Heart right ventricle (tissue), 16 donors: ENCODE data around the gene CNOT11. TPM values are rescaled to one million over a fixed set of nuclear protein-coding genes. Genes with fewer than 3 reads are reported as not detected.

ENCODE experiments used
- ATAC-seq, 8 donors: fragments of 200-7000 bp; cut with Tn5 transposase; one replicate each; pipeline ENCODE4 v1.9.1; 2020; ENCODE audit warnings: mild to moderate bottlenecking in 8 of 8, moderate library complexity in 8 of 8, moderate number of reproducible peaks in 1 of 8
- DNase-seq, 2 donors: peaks; one replicate each; pipeline ENCODE4 v3.0.0-alpha.2; 2020
- H3K27ac ChIP-seq, 10 donors: fragments of 200-600 bp; sonication (generic) in 2 of 10; one replicate each; pipeline versions ENCODE4 v1.5.0 to v1.8.0; 2020 to 2022; ENCODE audit warnings: mild to moderate bottlenecking in 3 of 10
- H3K27me3 ChIP-seq, 7 donors: fragments of 200-600 bp; one replicate each; pipeline ENCODE4 v1.8.0; 2021 to 2022; ENCODE audit warnings: mild to moderate bottlenecking in 2 of 7
- H3K36me3 ChIP-seq, 9 donors: fragments of 200-600 bp; sonication (generic) in 1 of 9; one replicate each; pipeline versions ENCODE4 v1.5.0 to v1.8.0; 2020 to 2022; ENCODE audit warnings: mild to moderate bottlenecking in 2 of 9
- H3K4me1 ChIP-seq, 9 donors: fragments of 200-600 bp; sonication (generic) in 1 of 9; one replicate each; pipeline versions ENCODE4 v1.5.0 to v1.8.0; 2020 to 2022; ENCODE audit warnings: mild to moderate bottlenecking in 4 of 9
- H3K4me3 ChIP-seq, 10 donors: fragments of 200-600 bp; sonication (generic) in 2 of 10; one replicate each; pipeline versions ENCODE4 v1.5.0 to v1.8.0; 2020 to 2022; ENCODE audit warnings: mild to moderate bottlenecking in 7 of 10, moderate library complexity in 2 of 10
- H3K9me3 ChIP-seq, 11 donors: fragments of 200-600 bp in 10 of 11; sonication (generic) in 2 of 11; one replicate each; pipeline versions ENCODE4 v1.5.0 to v1.8.0; 2013 to 2022; ENCODE audit warnings: mild to moderate bottlenecking in 2 of 11, control low read depth in 1 of 11, moderate library complexity in 1 of 11
- WGBS, 2 donors: extraction: QIAGEN DNeasy Blood & Tissue Kit; methylation state at CpG; one replicate each; pipeline ENCODE4 v1.1.7; 2013; ENCODE audit warnings: inconsistent platforms in 1 of 2; 5-methylcytosine and 5-hydroxymethylcytosine counted together
- intact Hi-C, 10 donors: fragments of 100-400 bp; cut with DNase I; formaldehyde crosslinking; loops; one replicate each; pipeline versions ENCODE4 v1.11.1 to v1.14.2; 2022
- polyA plus RNA-seq, 2 donors: library from polyadenylated mRNA; stranded (reverse); fragments of 200-250 nt; gene quantifications; one replicate each; pipeline ENCODE4 v1.2.3, GENCODE V29; 2013
- total RNA-seq, 10 donors: library from RNA; stranded (reverse); fragmentation: NEBNext Ultra II Directional in 3 of 10; extraction: Animal tissue kit (Norgen Biotek cat#: 25700) in 3 of 10; gene quantifications; one replicate each; pipeline versions ENCODE4 v1.2.1 to v1.2.4, GENCODE V29; 2021 to 2023
- TF ChIP-seq, protein P1 (sequence below), 9 donors: fragments of 200-600 bp; sonication (generic) in 2 of 9; IDR thresholded peaks; one replicate each; pipeline versions ENCODE4 v1.5.0 to v1.8.0; 2021 to 2022; ENCODE audit warnings: antibody characterized with exemption in 9 of 9, mild to moderate bottlenecking in 5 of 9, moderate library complexity in 1 of 9
- donor health status: Arrhythmogenic right ventricular cardiomyopathy.
- donor health status: ischemic (EF 13 %, LVEDD 7.1; RV severe dilation, severe dysfunction).
- donor health status: healthy with polysubstance abuse.
- donor health status: DM: no; HTN: yes; CAD: no.
- donor health status: DM: no; HTN: no; CAD: no.
- donor health status: ischemic (EF 25% LVEDD 6.9; RV normal size, moderate dysfunction).
- donor health status: ischemic (EF 25% LVEDD 5.7; RV mildly dilated, moderate dysfunction).
- donor health status: healthy.
- donor health status: DM: yes; HTN: yes; CAD: no.
- donor health status: Ischemic cardiomyopathy.
- donor health status: ischemic (EF 35%, LVEDD 5.7; RV mildly dilated, moderate dysfunction).
- donor health status: nonischemic (EF 11% LVEDD 7.7; RV severe dilation, severe dysfunction).
- donor health status: DM: yes; HTN: yes; CAD: no.
- donor health status: PGD.
- donor health status: ischemic (EF 29% LVEDD 5.4; RV normal size, mild dysfunction).
- donor health status: nonischemic (EF 23%, LVEDD 6.1; RV moderate dilation, normal function).

The CNOT11 gene
- total and polyA plus RNA-seq, 12 donors: 14.5 to 77.1 (median 43.8) TPM

DNA sequence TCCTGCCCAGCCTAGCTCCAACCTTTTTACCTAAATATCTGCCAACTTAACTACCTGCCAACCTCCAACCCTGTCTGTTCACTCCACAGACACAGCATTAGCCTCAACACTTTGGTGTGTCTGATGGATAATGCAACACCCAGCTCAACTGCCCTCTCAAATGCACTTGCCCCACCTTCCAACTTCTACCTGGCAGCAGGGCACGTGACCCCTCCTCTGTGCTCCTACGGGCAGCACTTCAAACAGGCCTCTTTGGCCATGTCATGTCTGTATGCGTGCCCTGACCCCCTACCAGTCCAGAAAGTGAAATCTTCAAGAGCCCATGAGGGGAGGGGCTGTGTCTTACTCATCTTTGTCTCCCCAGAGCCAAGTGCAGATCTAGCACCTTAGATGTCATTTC lies 30.3 kb downstream of the CNOT11 start:
- Histone ChIP-seq H3K4me1 (peaks cover 0 to 6% (median 0%) of the 10 kb centered on the region in 9 donors), H3K27me3 (no peaks in the 10 kb centered on the region), H3K36me3 (peaks cover 0 to 100% (median 63%) of the 10 kb centered on the region in 9 donors), H3K27ac (no peak overlapping the region), H3K4me3 (no peak overlapping the region), H3K9me3 (no peaks in the 10 kb centered on the region)
- ATAC-seq (no peak), DNase-seq (no peak)
- intact Hi-C loops: no loop called here
- TF ChIP-seq, protein P1, sequence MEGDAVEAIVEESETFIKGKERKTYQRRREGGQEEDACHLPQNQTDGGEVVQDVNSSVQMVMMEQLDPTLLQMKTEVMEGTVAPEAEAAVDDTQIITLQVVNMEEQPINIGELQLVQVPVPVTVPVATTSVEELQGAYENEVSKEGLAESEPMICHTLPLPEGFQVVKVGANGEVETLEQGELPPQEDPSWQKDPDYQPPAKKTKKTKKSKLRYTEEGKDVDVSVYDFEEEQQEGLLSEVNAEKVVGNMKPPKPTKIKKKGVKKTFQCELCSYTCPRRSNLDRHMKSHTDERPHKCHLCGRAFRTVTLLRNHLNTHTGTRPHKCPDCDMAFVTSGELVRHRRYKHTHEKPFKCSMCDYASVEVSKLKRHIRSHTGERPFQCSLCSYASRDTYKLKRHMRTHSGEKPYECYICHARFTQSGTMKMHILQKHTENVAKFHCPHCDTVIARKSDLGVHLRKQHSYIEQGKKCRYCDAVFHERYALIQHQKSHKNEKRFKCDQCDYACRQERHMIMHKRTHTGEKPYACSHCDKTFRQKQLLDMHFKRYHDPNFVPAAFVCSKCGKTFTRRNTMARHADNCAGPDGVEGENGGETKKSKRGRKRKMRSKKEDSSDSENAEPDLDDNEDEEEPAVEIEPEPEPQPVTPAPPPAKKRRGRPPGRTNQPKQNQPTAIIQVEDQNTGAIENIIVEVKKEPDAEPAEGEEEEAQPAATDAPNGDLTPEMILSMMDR (IDR thresholded peaks at IDR 0.05): no peak
- WGBS, 2 donors: 94 to 97% methylated on average over 3 of the region's 3 CpGs

DNA sequence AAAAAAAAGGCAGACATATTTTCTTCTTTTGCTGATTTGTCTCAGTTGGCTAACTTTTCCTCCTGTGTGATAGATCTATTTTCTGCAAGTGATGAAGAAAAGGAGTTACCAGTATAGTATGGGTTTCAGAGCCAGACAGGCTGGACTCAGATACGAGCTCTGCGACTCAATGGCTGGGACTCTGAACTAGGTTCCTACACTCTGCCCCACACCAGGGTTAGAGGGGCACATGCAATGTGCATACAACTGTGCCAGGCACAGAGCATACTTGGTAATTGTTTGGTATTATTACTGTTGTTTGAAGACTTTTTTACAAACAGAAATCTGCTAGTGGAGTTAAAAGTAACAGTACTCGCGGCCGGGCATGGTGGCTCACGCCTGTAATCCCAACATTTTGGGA lies 34.0 kb downstream of the CNOT11 start:
- ATAC-seq (no peak), DNase-seq (no peak)
- intact Hi-C loops: no loop called here
- TF ChIP-seq, protein P1 (IDR thresholded peaks at IDR 0.05): no peak
- Histone ChIP-seq H3K27ac (no peak overlapping the region), H3K36me3 (peaks cover 0 to 100% (median 49%) of the 10 kb centered on the region in 9 donors), H3K4me1 (peaks cover 0 to 2% (median 0%) of the 10 kb centered on the region in 9 donors), H3K4me3 (no peak overlapping the region), H3K27me3 (no peaks in the 10 kb centered on the region), H3K9me3 (no peaks in the 10 kb centered on the region)
- WGBS, 2 donors: 99% methylated on average over 6 of the region's 6 CpGs

- ATAC-seq: no peak
- no peak overlapping the region for H3K27ac ChIP-seq
- DNase-seq: no peak
- H3K27me3 ChIP-seq: no peaks in the 10 kb centered on the region
- TF ChIP-seq, protein P1 (IDR thresholded peaks at IDR 0.05): no peak
- H3K4me1 ChIP-seq: peaks cover 0 to 2% (median 0%) of the 10 kb centered on the region in 9 donors
- no peak overlapping the region for H3K4me3 ChIP-seq
- H3K9me3 ChIP-seq: no peaks in the 10 kb centered on the region
- whole genome bisulfite sequencing, 2 donors: 97% methylated on average over 2 of the region's 2 CpGs
- H3K36me3 ChIP-seq: peaks cover 0 to 100% (median 44%) of the 10 kb centered on the region in 9 donors
- intact Hi-C loops: no loop called here
Observed at GRCh38 chr2:101287303-101287702, 34.6 kb downstream of the CNOT11 start.

DNA sequence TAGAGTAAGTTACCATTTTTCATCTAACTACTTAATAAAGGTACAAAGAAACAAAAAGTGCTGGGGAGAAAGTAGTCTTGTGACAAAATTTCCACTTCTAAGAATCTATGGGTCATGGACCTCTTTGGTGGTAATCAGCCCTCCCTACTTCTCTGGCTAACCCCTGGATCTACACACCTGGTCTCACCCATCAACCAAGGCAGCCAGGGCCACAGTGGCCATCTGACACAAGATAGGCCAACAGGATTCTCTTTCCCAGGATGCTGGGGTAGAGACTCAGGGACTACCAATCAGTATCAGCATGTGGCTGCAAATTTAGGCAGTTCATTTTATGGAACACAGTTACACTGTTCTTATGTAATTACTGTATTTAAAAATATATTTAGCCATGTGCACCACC lies 38.0 kb downstream of the CNOT11 start:
- ATAC-seq (no peak), DNase-seq (no peak)
- Histone ChIP-seq H3K4me3 (no peak overlapping the region), H3K27me3 (no peaks in the 10 kb centered on the region), H3K27ac (no peak overlapping the region), H3K4me1 (peaks cover 0 to 33% (median 0%) of the 10 kb centered on the region in 9 donors), H3K36me3 (peaks cover 0 to 97% (median 22%) of the 10 kb centered on the region in 9 donors), H3K9me3 (no peaks in the 10 kb centered on the region)
- intact Hi-C loops: no loop called here
- TF ChIP-seq, protein P1 (IDR thresholded peaks at IDR 0.05): no peak
